ENCODE data around the gene FRMD5.

GRCh38 chr15:44158111-44158510 lies 37.0 kb downstream of the FRMD5 start:
- TF ChIP-seq POLR2AphosphoS5 (IDR thresholded peaks at IDR 0.05; ENCODE audit: low read depth, low read length) (no peak), POLR2A (IDR thresholded peaks at IDR 0.05; ENCODE audit: borderline replicate concordance, extremely low read depth, insufficient read depth, insufficient read length) (no peak), RAD21 (IDR thresholded peaks at IDR 0.05; ENCODE audit: low read depth) (no peak), REST (IDR thresholded peaks at IDR 0.05; ENCODE audit: low read depth) (no peak), CTCF (IDR thresholded peaks at IDR 0.05 in 2 of 3, conservative IDR thresholded peaks at IDR 0.05 in 1 of 3; ENCODE audit: borderline replicate concordance in 1 of 3, insufficient read depth in 1 of 3, low read depth in 2 of 3, low read length in 2 of 3) (no peak), SP1 (IDR thresholded peaks at IDR 0.05; ENCODE audit: low read depth) (no peak), EZH2 (IDR thresholded peaks at IDR 0.05) (no peak), ZNF274 (IDR thresholded peaks at IDR 0.05; ENCODE audit: low read depth, low read length) (no peak)
